Stimulated activated CD4-positive, alpha-beta T cell treated with anti-CD3 and anti-CD28 coated beads, Interleukin-15, amount 100 ng/mL, for 48 hours (primary cell): ENCODE data around the gene C1D.
"Not testable (repeated sequence)": the region's sequence is repeated elsewhere in the genome, so short reads cannot be mapped to it uniquely, and the experiment has no call there.

Experiments used
- DNase-seq, 2 donors: peaks; one replicate each; pipeline ENCODE4 v3.0.0-alpha.2; 2020; ENCODE audit warnings: low read depth in 2 of 2

Gene C1D

GRCh38 chr2:67999332-67999731 lies 63.5 kb downstream of the C1D start:
- DNase-seq, result no peak

- no peak for DNase-seq
Observed at GRCh38 chr2:67997903-67998302, 64.9 kb downstream of the C1D start.

GRCh38 chr2:67997528-67997900 lies 65.3 kb downstream of the C1D start:
- DNase-seq, result no peak

GRCh38 chr2:67996772-67997527 lies 65.9 kb downstream of the C1D start:
- no peak for DNase-seq

- no peak for DNase-seq
Observed at GRCh38 chr2:67994716-67995115, 68.1 kb downstream of the C1D start.

- DNase-seq, result not testable (repeated sequence)
Observed at GRCh38 chr2:67994069-67994468, 68.7 kb downstream of the C1D start.

GRCh38 chr2:67993329-67993728 lies 69.5 kb downstream of the C1D start:
- no peak for DNase-seq

- no peak for DNase-seq
Observed at GRCh38 chr2:67991456-67991855, 71.3 kb downstream of the C1D start.
